ENCODE data around the gene ARHGAP12.

ARHGAP12 gene

DNA sequence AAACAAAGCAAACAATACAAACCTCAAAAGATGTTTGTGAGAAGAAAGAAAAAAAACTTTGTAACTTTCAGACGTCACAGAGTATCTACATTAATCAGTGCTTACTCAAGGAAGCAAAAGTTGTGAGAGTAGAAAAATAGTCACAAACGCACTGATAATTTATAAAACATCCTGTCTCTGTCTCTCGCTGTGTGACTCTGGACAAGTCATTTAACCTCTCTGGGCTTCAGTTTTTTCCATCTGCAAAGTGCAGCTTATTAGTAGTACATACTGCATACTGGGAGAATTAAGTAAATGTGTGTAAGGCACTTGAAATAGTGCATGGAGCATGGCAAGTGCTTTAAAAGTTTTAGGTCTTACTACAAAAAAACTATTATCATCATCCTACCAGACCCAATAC lies 3.8 kb downstream of the ARHGAP12 start:
- H3K4me3 ChIP-seq (ENCODE audit: low read length): no peak overlapping the region
- no peak for DNase-seq (ENCODE audit: low read depth)
- no peak for TF ChIP-seq CTCF (conservative IDR thresholded peaks at IDR 0.05; ENCODE audit: low read length)

DNA sequence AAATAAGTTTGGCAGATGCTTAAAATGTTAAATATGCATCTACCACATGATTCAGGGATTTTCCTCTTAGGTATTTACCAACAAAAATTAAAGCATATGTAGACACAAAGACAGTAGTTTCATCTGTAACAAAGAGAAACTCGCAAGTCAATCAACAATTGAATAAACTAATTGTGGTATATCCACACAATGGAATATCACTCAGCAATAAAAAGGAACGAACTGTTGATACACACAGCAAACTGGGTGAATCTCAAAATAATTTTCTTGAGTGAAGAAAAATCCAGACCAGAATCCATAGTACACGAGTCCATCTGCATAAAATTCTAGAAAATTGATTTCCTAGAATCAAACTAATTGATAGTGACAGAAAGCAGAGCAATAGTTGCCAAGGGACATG lies 5.2 kb downstream of the ARHGAP12 start:
- no peak overlapping the region for H3K4me3 ChIP-seq (ENCODE audit: low read length)
- DNase-seq (ENCODE audit: low read depth): no peak
- no peak for TF ChIP-seq CTCF (conservative IDR thresholded peaks at IDR 0.05; ENCODE audit: low read length)

GRCh38 chr10:31921031-31921430 lies 7.6 kb downstream of the ARHGAP12 start:
- no peak overlapping the region for H3K4me3 ChIP-seq (ENCODE audit: low read length)
- TF ChIP-seq CTCF (conservative IDR thresholded peaks at IDR 0.05; ENCODE audit: low read length): no peak
- no peak for DNase-seq (ENCODE audit: low read depth)

DNA sequence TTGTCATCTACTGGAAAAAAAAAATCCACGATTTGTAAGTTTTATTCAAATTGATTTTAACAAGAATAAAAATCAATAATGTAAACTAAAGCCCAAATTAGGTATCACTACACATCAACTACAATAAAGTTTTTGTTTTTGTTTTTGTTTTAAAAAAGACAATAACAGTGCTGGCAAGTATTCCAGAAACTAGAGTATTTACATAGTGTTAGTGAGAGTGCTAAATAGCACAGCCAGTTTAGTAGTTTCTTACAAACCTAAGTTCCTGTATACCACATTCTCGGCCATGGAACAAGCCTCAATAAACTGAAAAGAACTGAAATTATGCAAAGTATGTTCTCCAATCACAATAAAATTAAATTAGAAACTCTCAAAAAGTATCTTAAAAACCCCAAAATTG lies 8.1 kb downstream of the ARHGAP12 start:
- DNase-seq (ENCODE audit: low read depth): no peak
- H3K4me3 ChIP-seq (ENCODE audit: low read length): no peak overlapping the region
- no peak for TF ChIP-seq CTCF (conservative IDR thresholded peaks at IDR 0.05; ENCODE audit: low read length)

DNA sequence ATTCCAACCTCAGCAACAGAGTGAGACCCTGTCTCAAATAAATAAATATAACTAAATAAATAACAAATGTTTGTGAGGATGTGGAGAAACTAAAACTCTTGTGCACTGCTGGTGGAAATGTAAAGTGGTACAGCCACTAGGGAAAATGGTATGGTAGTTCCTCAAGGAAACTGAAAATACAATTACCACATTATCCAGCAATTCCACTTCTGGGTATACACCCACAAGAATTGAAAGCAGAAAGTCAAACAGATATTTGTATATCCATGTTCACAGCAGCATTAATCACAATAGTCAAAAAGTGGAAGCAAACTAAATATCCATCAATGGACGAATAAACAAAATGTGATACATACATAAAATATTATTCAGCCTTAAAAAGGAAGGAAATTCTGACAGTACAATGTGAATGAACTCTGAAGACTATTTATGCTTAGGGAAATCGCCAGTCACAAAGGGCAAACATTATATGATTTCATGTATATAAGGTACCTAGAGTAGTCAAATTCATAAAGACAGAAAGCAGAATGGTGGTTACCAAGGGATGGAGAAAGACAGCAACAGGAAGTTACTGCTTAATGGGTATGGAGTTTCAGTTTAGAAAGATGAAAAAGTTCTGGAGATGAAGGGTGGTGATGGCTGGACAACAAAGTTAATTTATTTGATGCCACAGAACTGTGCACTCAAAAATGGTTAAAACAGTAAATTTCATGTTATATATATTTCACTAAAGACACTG lies 9.8 kb downstream of the ARHGAP12 start:
- DNase-seq (ENCODE audit: low read depth): no peak
- TF ChIP-seq CTCF (conservative IDR thresholded peaks at IDR 0.05; ENCODE audit: low read length): no peak
- H3K4me3 ChIP-seq (ENCODE audit: low read length): no peak overlapping the region

- DNase-seq (ENCODE audit: low read depth): no peak
- H3K4me3 ChIP-seq (ENCODE audit: low read length): no peak overlapping the region
- no peak for TF ChIP-seq CTCF (conservative IDR thresholded peaks at IDR 0.05; ENCODE audit: low read length)
Observed at GRCh38 chr10:31914370-31914769, 14.3 kb downstream of the ARHGAP12 start.
